Urothelium cell line (cell line): ENCODE measurements around the gene GGA3.
"Not testable (repeated sequence)": the region's sequence is repeated elsewhere in the genome, so short reads cannot be mapped to it uniquely, and the experiment has no call there.

Experiments used
- DNase-seq: peaks from one replicate; pipeline ENCODE4 v3.0.0; 2011; ENCODE audit warnings: low spot score, mixed read lengths
- FAIRE-seq: peaks from 2 replicates; lab custom pipeline; 2011; peaks lifted over from hg19 to GRCh38; lab: Jason Lieb, UNC

The GGA3 gene

GRCh38 chr17:75272848-75273184 is 11.4 kb upstream of the GGA3 start:
- DNase-seq: no peak
- FAIRE-seq: peak; percentile 82

GRCh38 chr17:75271955-75272847 is 10.8 kb upstream of the GGA3 start:
- FAIRE-seq (peak; percentile 20), DNase-seq (no peak)

- DNase-seq (peak; percentile 99), FAIRE-seq (peak; percentile 92)
Measured at GRCh38 chr17:75271233-75271954, 10.0 kb upstream of the GGA3 start.

GRCh38 chr17:75270966-75271232 is 9.5 kb upstream of the GGA3 start, which contains the start of gene MIF4GD:
TSS of gene MIF4GD (minus strand) at chr17:75271231. CDS start at chr17:75270195, 1,036 bp downstream.
- FAIRE-seq (no peak), DNase-seq (no peak)

GRCh38 chr17:75270218-75270965 is 9.0 kb upstream of the GGA3 start:
- DNase-seq (peak; percentile 85), FAIRE-seq (no peak)

GRCh38 chr17:75269844-75270217 is 8.4 kb upstream of the GGA3 start:
- FAIRE-seq (no peak), DNase-seq (no peak)

GRCh38 chr17:75267411-75268232 is 6.2 kb upstream of the GGA3 start:
- no peak for DNase-seq
- FAIRE-seq: no peak

GRCh38 chr17:75267153-75267410 is 5.7 kb upstream of the GGA3 start:
- FAIRE-seq (no peak), DNase-seq (no peak)

- DNase-seq (no peak), FAIRE-seq (no peak)
Measured at GRCh38 chr17:75266316-75267152, 5.1 kb upstream of the GGA3 start.

- FAIRE-seq: no peak
- no peak for DNase-seq
Measured at GRCh38 chr17:75265614-75266315, 4.4 kb upstream of the GGA3 start.

- FAIRE-seq: no peak
- DNase-seq: no peak
Measured at GRCh38 chr17:75263055-75263454, 1.6 kb upstream of the GGA3 start.

GRCh38 chr17:75262112-75262606 is 753 bp upstream of the GGA3 start:
- FAIRE-seq (no peak), DNase-seq (no peak)

- no peak for FAIRE-seq
- no peak for DNase-seq
Measured at GRCh38 chr17:75260641-75261335, 618 bp downstream of the GGA3 start.

GRCh38 chr17:75257228-75257627 is 4.2 kb downstream of the GGA3 start:
- DNase-seq, FAIRE-seq: not testable (repeated sequence)

- not testable (repeated sequence) for FAIRE-seq, DNase-seq
Measured at GRCh38 chr17:75255954-75256698, 5.3 kb downstream of the GGA3 start.

GRCh38 chr17:75252039-75252816 is 9.2 kb downstream of the GGA3 start:
- FAIRE-seq (no peak), DNase-seq (no peak)

- DNase-seq (no peak), FAIRE-seq (no peak)
Measured at GRCh38 chr17:75250009-75250471, 11.4 kb downstream of the GGA3 start.
